Activated CD4-positive, CD25-positive, alpha-beta regulatory T cell treated with anti-CD3 and anti-CD28 coated beads, Interleukin-2, amount 50 U/mL, for 24 hours (primary cell): Measurements from ENCODE around the gene ADAM12.

Source experiments
- ATAC-seq, 2 donors: fragments of 150-1000 bp; cut with Tn5 transposase; one replicate each; pipeline ENCODE4 v1.10.0; 2021; ENCODE audit warnings: mild to moderate bottlenecking in 1 of 2, moderate library complexity in 1 of 2

The ADAM12 gene

DNA sequence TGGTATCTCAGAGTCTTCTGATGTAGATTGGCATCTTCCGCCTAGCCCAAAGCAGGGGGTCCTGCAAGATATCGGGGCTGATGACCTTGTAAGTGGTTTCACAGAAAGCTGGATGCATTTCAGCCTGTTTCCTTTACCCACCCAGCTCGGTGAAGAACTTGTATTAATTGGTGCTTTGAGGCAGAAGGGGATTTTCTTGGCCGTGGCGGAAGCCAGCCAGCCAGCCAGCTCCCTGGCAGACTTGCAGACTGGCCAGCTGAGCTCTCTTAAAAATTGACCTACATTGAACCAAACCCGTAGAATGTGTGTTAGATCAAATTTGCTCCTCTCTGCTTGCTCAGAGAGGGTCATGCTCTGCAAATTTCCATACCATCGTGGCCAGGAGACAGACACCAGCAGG lies 218.4 kb downstream of the ADAM12 start:
- ATAC-seq: no peak

- ATAC-seq: peak; percentile 84 to 85
These were observed 221.5 kb downstream of the ADAM12 start for GRCh38 chr10:126166797-126167196.

- ATAC-seq: peak in 1 of 2 donors; percentile 11
These were observed 222.4 kb downstream of the ADAM12 start for GRCh38 chr10:126165874-126166273.

DNA sequence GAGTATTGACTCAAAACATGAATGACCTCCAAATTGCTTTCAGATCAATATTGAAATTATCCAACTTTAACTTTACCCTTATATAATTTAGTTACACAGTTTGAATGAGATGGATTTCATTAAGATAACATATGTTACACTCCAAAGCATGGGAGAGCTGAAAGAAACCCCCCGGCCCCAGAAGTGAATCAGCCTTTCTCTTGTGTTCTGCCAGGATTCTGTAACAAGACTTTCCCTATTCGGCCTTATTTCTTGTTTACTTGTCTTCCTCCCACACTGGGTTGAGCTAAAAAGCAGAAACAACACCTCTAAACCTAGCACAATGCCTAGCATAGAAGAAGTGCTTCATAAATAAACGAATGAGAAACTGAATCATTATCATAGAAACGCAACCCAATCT lies 224.8 kb downstream of the ADAM12 start:
- ATAC-seq: no peak

GRCh38 chr10:126161691-126162090 lies 226.6 kb downstream of the ADAM12 start:
- ATAC-seq: no peak

DNA sequence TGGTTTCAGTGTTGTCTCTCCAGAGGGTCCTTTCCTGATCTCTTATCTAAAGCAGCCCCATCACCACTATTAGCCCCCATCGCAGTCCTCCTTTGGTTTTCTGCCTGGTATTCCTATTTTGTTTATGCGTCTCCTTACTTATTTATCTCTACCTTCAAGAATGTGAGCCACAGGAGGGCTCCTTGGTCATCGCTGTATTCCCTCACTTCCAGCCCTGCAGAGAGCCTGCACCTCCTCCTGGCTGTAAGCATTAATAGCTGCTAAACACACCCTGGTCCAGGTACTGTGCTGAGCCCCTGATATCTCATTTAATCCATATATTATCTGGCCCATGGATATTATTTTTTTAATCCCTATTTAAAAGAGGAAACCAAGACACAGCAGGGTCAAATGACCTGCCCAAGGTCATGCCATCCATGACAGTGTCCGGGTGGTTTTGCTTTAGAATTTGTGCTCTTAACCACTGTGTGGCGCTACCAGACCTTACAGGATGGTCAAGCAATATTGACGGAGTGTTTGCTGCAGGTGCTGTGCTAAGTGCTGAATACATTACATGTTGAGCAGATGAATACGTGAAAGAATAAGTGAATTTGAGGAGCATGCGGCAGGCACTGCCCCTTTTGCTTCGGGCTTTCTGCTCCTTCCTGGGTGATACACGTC lies 227.2 kb downstream of the ADAM12 start:
- no peak for ATAC-seq

- ATAC-seq: no peak
These were observed 227.7 kb downstream of the ADAM12 start for GRCh38 chr10:126160571-126160970.

- no peak for ATAC-seq
These were observed 230.0 kb downstream of the ADAM12 start for GRCh38 chr10:126158133-126158892.

DNA sequence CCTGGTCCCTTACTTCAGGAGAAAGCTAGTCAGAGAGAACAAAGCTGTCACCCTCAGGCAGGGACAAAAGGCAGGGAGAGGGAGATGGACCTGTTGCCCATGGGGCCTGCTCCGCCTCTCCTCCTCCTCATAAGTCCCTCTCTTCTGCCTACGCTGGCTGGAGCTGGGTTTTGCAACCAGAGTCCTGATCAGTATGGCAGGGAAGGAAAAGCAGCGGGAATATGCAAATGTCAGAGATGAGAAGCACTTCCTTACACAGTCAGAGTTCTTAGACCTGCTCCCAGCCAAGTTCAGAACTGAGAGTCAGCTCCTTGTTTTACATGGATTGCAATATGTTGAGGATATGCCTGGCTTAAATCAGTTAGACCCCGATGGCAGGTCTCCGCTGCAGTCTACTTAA lies 231.1 kb downstream of the ADAM12 start:
- ATAC-seq: no peak

GRCh38 chr10:126156503-126156902 lies 231.8 kb downstream of the ADAM12 start:
- no peak for ATAC-seq

DNA sequence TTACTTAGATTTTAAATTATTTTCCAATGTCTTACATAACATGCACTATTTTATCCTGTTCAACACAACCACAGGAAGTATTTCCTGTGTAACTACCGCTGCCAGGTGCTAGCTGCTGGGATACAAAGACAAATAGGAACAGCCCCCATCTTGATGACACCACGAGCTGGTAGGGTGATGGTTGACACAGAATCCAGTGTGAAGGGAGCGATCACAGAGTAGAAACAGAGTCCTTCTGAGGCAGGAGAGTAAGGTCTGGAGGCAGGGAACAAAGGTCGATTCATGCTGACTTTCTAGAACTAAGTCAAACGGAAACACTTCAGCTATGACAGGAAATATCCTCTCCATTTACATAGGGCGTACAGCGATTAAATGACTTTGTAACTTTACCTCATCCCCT lies 232.3 kb downstream of the ADAM12 start:
- ATAC-seq: peak; percentile 62 to 68

GRCh38 chr10:126155528-126155927 lies 232.7 kb downstream of the ADAM12 start:
- ATAC-seq: no peak

DNA sequence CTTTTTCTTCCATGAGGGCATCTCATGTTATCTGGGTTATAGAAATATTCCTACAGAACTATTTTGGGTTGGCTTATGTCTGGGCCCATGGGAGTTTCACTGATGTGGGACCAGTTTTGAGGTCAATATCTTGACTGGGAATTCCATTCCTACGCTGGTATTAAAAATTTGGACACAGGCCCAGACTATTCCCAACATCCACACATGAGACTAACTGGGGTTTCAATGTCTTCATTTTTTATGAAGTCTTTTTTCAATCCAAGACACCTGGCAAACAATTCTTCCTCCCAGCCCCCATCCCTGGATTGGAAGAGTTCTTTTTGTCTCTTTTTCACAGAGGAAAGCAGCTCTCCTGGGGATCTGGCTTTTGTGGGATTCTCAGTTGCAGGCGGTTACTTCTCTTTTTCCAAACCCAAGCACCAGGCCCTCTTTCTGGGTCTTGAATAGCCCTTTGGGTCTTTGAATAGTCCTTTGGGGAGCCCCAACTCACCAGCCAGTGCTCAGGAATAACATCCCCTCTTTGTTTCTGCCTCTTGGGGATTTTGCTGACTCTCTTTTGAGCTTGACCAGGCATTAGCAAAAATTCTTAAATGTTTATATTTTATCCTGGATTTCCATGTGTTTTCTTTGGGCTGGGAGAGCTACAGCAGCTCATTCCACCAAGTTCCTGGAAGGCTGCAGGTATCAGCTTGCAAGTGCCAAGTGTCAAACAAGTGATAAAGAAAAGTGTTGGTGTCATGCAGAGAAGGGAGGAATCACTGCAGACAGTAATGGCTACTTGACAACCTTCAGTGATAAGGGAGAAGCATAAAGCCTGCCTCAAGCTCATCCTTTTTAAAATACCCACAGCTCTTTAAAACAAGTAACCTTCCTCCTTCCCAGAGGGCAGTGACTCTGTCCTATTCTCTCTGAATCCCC lies 234.3 kb downstream of the ADAM12 start:
- no peak for ATAC-seq

DNA sequence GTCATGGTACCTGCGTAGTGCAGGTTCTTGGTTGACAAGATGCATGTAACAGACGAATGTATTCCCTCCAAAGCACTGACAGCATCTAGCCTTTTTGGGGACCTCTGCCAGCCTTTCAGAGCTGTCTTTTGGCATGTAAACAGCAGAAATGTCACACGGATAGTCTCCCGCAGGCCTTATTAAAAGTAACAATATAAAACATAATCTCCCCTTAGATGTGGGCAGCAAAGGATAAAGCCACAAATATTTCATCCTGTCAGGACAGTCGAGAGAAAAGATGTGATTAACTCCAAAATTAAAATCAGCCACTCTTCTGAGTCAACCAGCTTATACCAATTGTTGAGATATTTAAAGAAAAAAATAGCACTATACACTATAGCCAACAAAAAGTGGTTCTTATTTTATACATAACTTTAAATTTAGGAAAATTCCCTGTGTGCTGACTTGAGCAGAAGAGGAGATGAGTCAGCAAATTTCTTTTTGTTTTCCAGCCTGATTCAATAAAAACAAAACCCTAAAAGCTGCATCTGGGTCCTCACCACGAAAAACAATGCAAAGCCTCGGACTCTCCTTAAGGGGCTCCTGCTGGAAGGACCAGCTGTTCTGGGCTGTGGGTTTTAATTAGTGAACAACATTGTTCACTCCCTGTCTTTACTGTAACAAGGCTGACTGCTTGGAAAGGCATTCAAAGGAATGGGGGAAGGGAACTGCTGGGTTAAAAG lies 240.2 kb downstream of the ADAM12 start:
- ATAC-seq: no peak

- ATAC-seq: no peak
These were observed 241.5 kb downstream of the ADAM12 start for GRCh38 chr10:126146771-126147170.

GRCh38 chr10:126143117-126143516 lies 245.2 kb downstream of the ADAM12 start:
- ATAC-seq: no peak

DNA sequence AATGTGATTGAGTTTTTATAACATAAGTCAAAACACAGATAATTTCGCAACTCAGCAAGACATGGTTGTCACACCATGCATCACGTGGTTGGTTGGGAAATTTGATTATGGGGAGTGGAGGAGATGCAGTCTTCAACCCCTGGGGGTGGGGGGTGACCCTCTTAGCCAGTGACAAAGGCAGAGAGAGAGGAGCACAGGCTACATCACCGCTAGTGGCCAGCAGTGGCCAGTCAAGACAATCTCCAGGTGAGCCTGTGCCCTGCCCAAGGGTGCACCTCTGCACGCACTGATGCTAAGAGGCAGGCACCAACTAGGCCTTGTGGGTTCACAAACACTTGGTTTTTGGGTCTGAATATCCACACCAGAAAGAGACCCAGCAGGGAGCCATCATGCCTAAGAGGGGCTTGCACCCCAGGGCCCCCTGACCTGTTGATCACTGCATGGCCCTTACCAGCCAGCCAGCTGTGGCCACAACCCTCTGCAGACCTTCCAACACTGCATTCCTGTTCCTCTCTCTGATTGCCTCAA lies 247.5 kb downstream of the ADAM12 start:
- no peak for ATAC-seq

- ATAC-seq: no peak
These were observed 250.6 kb downstream of the ADAM12 start for GRCh38 chr10:126137562-126138221.

GRCh38 chr10:126135941-126136595 lies 252.2 kb downstream of the ADAM12 start:
- peak; percentile 29 to 38 for ATAC-seq

- ATAC-seq: peak in 1 of 2 donors; percentile 41
These were observed 253.1 kb downstream of the ADAM12 start for GRCh38 chr10:126135177-126135576.
